SK-N-SH treated with all-trans-retinoic acid at 6 μM for 48 hours (cell line): ENCODE results near the gene SERPINF2.

Experiments used
- ATAC-seq: fragments of 200-7000 bp; cut with Tn5 transposase; 3 replicates; pipeline ENCODE4 v1.9.1; 2020; ENCODE audit warnings: mild to moderate bottlenecking, moderate library complexity
- ARNTL ChIP-seq: fragments of 450-650 bp; formaldehyde crosslinking; IDR thresholded peaks from 2 replicates; pipeline ENCODE4 v1.5.0; 2020; ENCODE audit warnings: low read depth, mild to moderate bottlenecking, moderate library complexity, borderline replicate concordance
- CSDC2 ChIP-seq: fragments of 250-450 bp; sonication (Bioruptor Pico); IDR thresholded peaks from 2 replicates; pipeline ENCODE4 v1.5.0; 2020; ENCODE audit warnings: mild to moderate bottlenecking, moderate library complexity
- CSRNP3 ChIP-seq: fragments of 250-450 bp; sonication (Bioruptor Pico); IDR thresholded peaks from 2 replicates; pipeline ENCODE4 v1.5.1; 2021; ENCODE audit warnings: mild to moderate bottlenecking, moderate library complexity
- ESRRG ChIP-seq: fragments of 250-450 bp; sonication (Bioruptor Pico); IDR thresholded peaks from 2 replicates; pipeline ENCODE4 v1.6.1; 2021; ENCODE audit warnings: mild to moderate bottlenecking
- GLIS3 ChIP-seq: fragments of 250-450 bp; sonication (Bioruptor Pico); IDR thresholded peaks from 2 replicates; pipeline ENCODE4 v1.5.0; 2020; ENCODE audit warnings: mild to moderate bottlenecking, moderate library complexity
- ISL1 ChIP-seq: fragments of 250-450 bp; sonication (Bioruptor Pico); IDR thresholded peaks from 2 replicates; pipeline ENCODE4 v2.1.2; 2022; ENCODE audit warnings: mild to moderate bottlenecking, moderate library complexity
- PATZ1 ChIP-seq: fragments of 250-450 bp; sonication (Bioruptor Pico); IDR thresholded peaks from 2 replicates; pipeline ENCODE4 v1.8.0; 2020; ENCODE audit warnings: mild to moderate bottlenecking, moderate library complexity, borderline replicate concordance
- POU6F1 ChIP-seq: fragments of 250-450 bp; sonication (Bioruptor Pico); IDR thresholded peaks from 2 replicates; pipeline ENCODE4 v1.8.0; 2021; ENCODE audit warnings: low read depth, mild to moderate bottlenecking, moderate library complexity, borderline replicate concordance
- PPARA ChIP-seq: fragments of 250-450 bp; sonication (Bioruptor Pico); IDR thresholded peaks from 2 replicates; pipeline ENCODE4 v1.5.0; 2020; ENCODE audit warnings: mild to moderate bottlenecking, borderline replicate concordance
- TCF4 ChIP-seq: fragments of 250-450 bp; sonication (Bioruptor Pico); IDR thresholded peaks from 2 replicates; pipeline ENCODE4 v1.8.0; 2021; ENCODE audit warnings: mild to moderate bottlenecking, moderate library complexity, borderline replicate concordance
- TOX ChIP-seq: fragments of 250-450 bp; sonication (Bioruptor Pico); IDR thresholded peaks from 2 replicates; pipeline ENCODE4 v1.8.0; 2021; ENCODE audit warnings: mild to moderate bottlenecking, moderate library complexity, borderline replicate concordance
- TSHZ2 ChIP-seq: fragments of 250-450 bp; sonication (Bioruptor Pico); IDR thresholded peaks from 2 replicates; pipeline ENCODE4 v1.5.0; 2020; ENCODE audit warnings: mild to moderate bottlenecking, moderate library complexity
- ZFP3 ChIP-seq: fragments of 250-450 bp; sonication (Bioruptor Pico); IDR thresholded peaks from 2 replicates; pipeline ENCODE4 v1.5.0; 2020; ENCODE audit warnings: mild to moderate bottlenecking, moderate library complexity
- ZFP30 ChIP-seq: fragments of 450-650 bp; formaldehyde crosslinking; IDR thresholded peaks from 2 replicates; pipeline ENCODE4 v1.5.0; 2022; ENCODE audit warnings: mild to moderate bottlenecking, moderate library complexity
- ZNF565 ChIP-seq: fragments of 450-650 bp; formaldehyde crosslinking; conservative IDR thresholded peaks from 2 replicates; pipeline ENCODE4 v1.5.0; 2020; ENCODE audit warnings: low read depth, mild to moderate bottlenecking, moderate library complexity
- ZNF70 ChIP-seq: fragments of 450-650 bp; formaldehyde crosslinking; IDR thresholded peaks from 2 replicates; pipeline ENCODE4 v1.5.0; 2020; ENCODE audit warnings: mild to moderate bottlenecking, moderate library complexity
- ZNF8 ChIP-seq: fragments of 450-650 bp; formaldehyde crosslinking; IDR thresholded peaks from 2 replicates; pipeline ENCODE4 v1.5.0; 2020; ENCODE audit warnings: mild to moderate bottlenecking, moderate library complexity

SERPINF2 gene

GRCh38 chr17:1709971-1710806 lies 32.5 kb upstream of the SERPINF2 start, which contains the start of gene TLCD2:
TLCD2 (minus strand) TSS chr17:1710377; CDS start chr17:1710242, 135 bp downstream.
- ATAC-seq: peak; percentile 66
- no peak for TF ChIP-seq ZNF70 (CRISPR knock-in tag)
- 0 out of 2 replicates have a peak, but pooled peaks have one; percentile 8 for TF ChIP-seq ESRRG (CRISPR knock-in tag)
- TF ChIP-seq TCF4: no peak
- TF ChIP-seq ZNF8: no peak
- no peak for TF ChIP-seq TSHZ2 (CRISPR knock-in tag)
- 0 out of 2 replicates have a peak, but pooled peaks have one; percentile 34 for TF ChIP-seq GLIS3 (CRISPR knock-in tag)
- TF ChIP-seq ZNF565 (CRISPR knock-in tag): no peak
- TF ChIP-seq CSRNP3 (CRISPR knock-in tag): peak; percentile 72; the same call in 1 of the 2 replicates
- 0 out of 2 replicates have a peak, but pooled peaks have one; percentile 16 for TF ChIP-seq POU6F1 (CRISPR knock-in tag)
- no peak for TF ChIP-seq ARNTL (CRISPR knock-in tag)

- ATAC-seq: no peak
- TF ChIP-seq ZNF8: no peak
- TF ChIP-seq GLIS3 (CRISPR knock-in tag): 0 out of 2 replicates have a peak, but pooled peaks have one; percentile 17
- TF ChIP-seq PATZ1: 0 out of 2 replicates have a peak, but pooled peaks have one; percentile 56
Observed at GRCh38 chr17:1710807-1711553, 31.7 kb upstream of the SERPINF2 start.

- no peak for ATAC-seq
- TF ChIP-seq ISL1 (CRISPR knock-in tag) (no peak), TSHZ2 (CRISPR knock-in tag) (no peak), TCF4 (no peak)
Observed at GRCh38 chr17:1711804-1712203, 30.9 kb upstream of the SERPINF2 start.

GRCh38 chr17:1712271-1712670 lies 30.4 kb upstream of the SERPINF2 start:
- ATAC-seq: no peak
- TF ChIP-seq CSDC2 (CRISPR knock-in tag) (no peak), TOX (CRISPR knock-in tag) (no peak), GLIS3 (CRISPR knock-in tag) (no peak), ZFP30 (CRISPR knock-in tag) (no peak), PPARA (no peak), TCF4 (no peak), POU6F1 (CRISPR knock-in tag) (no peak), TSHZ2 (CRISPR knock-in tag) (no peak), ZFP3 (no peak)
